Neural progenitor cell (in vitro differentiated cells): ENCODE data around the gene RAB6A. TPM values are rescaled to one million over a fixed set of nuclear protein-coding genes. Genes with fewer than 3 reads are reported as not detected.
A peak's percentile ranks its signal among the peaks of the same experiment; 100 is the strongest.

Experiments used
- DNase-seq: peaks from one replicate; pipeline ENCODE4 v3.0.0-alpha.2; 2016; ENCODE audit warnings: low spot score
- H2AFZ ChIP-seq: fragments of 200-600 bp; sonication (generic); replicated peaks from 2 replicates; pipeline ENCODE4 v1.6.1; 2016; ENCODE audit warnings: antibody characterized with exemption
- H3F3A ChIP-seq: fragments of 200-600 bp; sonication (generic); 2 replicates; pipeline ENCODE4 v1.6.1; 2016; ENCODE audit warnings: antibody characterized with exemption, low read depth
- H3K27ac ChIP-seq: fragments of 200-600 bp; sonication (generic); 2 replicates; pipeline ENCODE4 v1.5.1; 2016; ENCODE audit warnings: mild to moderate bottlenecking
- H3K27me3 ChIP-seq: fragments of 200-600 bp; sonication (generic); 2 replicates; pipeline ENCODE4 v1.6.1; 2016; ENCODE audit warnings: mild to moderate bottlenecking, moderate library complexity
- H3K36me3 ChIP-seq: fragments of 200-600 bp; sonication (generic); 2 replicates; pipeline ENCODE4 v1.5.1; 2016
- H3K4me1 ChIP-seq: fragments of 200-600 bp; sonication (generic); 2 replicates; pipeline ENCODE4 v1.6.1; 2016; ENCODE audit warnings: mixed run types
- H3K4me2 ChIP-seq: fragments of 200-600 bp; sonication (generic); 2 replicates; pipeline ENCODE4 v1.6.1; 2016
- H3K4me3 ChIP-seq: fragments of 200-600 bp; sonication (generic); 2 replicates; pipeline ENCODE4 v1.5.1; 2016
- H3K79me2 ChIP-seq: fragments of 200-600 bp; sonication (generic); 2 replicates; pipeline ENCODE4 v1.6.1; 2016; ENCODE audit warnings: low read depth
- H3K9ac ChIP-seq: fragments of 200-600 bp; sonication (generic); 2 replicates; pipeline ENCODE4 v1.6.1; 2016
- H3K9me3 ChIP-seq: fragments of 200-600 bp; sonication (generic); 2 replicates; pipeline ENCODE4 v1.5.1; 2016; ENCODE audit warnings: low read depth
- H4K20me1 ChIP-seq: fragments of 200-600 bp; sonication (generic); 2 replicates; pipeline ENCODE4 v1.6.1; 2016; ENCODE audit warnings: low read depth
- H3K27ac Mint-ChIP-seq: 3 replicates; pipeline ENCODE4 v1.8.0; 2021; ENCODE audit warnings: mixed read lengths
- H3K27me3 Mint-ChIP-seq: 2 replicates; pipeline ENCODE4 v1.8.0; 2022; ENCODE audit warnings: low read depth, mild to moderate bottlenecking, inconsistent platforms, moderate library complexity, mixed read lengths; ENCODE audit not compliant: insufficient read depth
- H3K36me3 Mint-ChIP-seq: 3 replicates; pipeline ENCODE4 v1.8.0; 2021; ENCODE audit warnings: mixed read lengths
- H3K4me1 Mint-ChIP-seq: 3 replicates; pipeline ENCODE4 v1.8.0; 2021; ENCODE audit warnings: mixed read lengths
- H3K4me3 Mint-ChIP-seq: 3 replicates; pipeline ENCODE4 v1.8.0; 2021; ENCODE audit warnings: mild to moderate bottlenecking, moderate library complexity, mixed read lengths
- H3K9me3 Mint-ChIP-seq: 3 replicates; pipeline ENCODE4 v1.8.0; 2020; ENCODE audit warnings: mixed read lengths
- EZH2 ChIP-seq: fragments of 200-600 bp; sonication (generic); IDR thresholded peaks from 2 replicates; pipeline ENCODE4 v1.6.1; 2017; ENCODE audit warnings: antibody characterized with exemption, mild to moderate bottlenecking, moderate library complexity
- EZH2phosphoT487 ChIP-seq: fragments of 200-600 bp; sonication (generic); IDR thresholded peaks from 2 replicates; pipeline ENCODE4 v1.6.1; 2017; ENCODE audit warnings: antibody characterized with exemption
- total RNA-seq: library from RNA; depleted of rRNA; stranded (reverse); fragments of >200 nt; gene quantifications from 2 replicates; pipeline ENCODE4 v1.2.3, GENCODE V29; 2015; ENCODE audit warnings: low replicate concordance
- TF ChIP-seq, protein P1 (sequence below): fragments of 200-600 bp; sonication (generic); IDR thresholded peaks from 2 replicates; pipeline ENCODE4 v1.5.1; 2017; ENCODE audit warnings: antibody characterized with exemption, mild to moderate bottlenecking

The RAB6A gene
- total RNA-seq, 1 donor from 2014 or later: 54.7 TPM

DNA sequence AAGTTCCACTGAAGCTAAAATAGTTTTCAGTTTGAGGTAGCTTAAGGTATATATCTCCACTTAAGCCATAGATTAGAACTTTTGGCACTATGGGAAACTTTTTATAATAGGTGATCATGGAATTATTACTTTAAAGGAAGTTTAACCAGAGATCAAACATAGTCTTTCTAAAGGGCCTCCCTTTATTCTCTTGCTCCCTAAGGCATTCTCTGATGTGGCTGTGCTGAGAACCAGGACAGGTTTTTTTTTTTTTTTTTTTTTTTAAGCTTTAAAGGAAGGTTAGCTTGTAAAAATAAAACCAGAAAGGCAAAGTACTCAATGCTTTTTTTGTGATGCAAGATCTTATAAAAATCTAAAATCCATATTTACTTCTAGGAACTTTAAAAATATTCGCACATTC, 23.9 kb upstream of the RAB6A start:
- peaks cover 38% of the 10 kb centered on the region for H3F3A ChIP-seq
- H3K27ac ChIP-seq: no peak overlapping the region
- no peak overlapping the region for H3K4me3 ChIP-seq
- TF ChIP-seq, protein P1, sequence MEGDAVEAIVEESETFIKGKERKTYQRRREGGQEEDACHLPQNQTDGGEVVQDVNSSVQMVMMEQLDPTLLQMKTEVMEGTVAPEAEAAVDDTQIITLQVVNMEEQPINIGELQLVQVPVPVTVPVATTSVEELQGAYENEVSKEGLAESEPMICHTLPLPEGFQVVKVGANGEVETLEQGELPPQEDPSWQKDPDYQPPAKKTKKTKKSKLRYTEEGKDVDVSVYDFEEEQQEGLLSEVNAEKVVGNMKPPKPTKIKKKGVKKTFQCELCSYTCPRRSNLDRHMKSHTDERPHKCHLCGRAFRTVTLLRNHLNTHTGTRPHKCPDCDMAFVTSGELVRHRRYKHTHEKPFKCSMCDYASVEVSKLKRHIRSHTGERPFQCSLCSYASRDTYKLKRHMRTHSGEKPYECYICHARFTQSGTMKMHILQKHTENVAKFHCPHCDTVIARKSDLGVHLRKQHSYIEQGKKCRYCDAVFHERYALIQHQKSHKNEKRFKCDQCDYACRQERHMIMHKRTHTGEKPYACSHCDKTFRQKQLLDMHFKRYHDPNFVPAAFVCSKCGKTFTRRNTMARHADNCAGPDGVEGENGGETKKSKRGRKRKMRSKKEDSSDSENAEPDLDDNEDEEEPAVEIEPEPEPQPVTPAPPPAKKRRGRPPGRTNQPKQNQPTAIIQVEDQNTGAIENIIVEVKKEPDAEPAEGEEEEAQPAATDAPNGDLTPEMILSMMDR: no peak
- TF ChIP-seq EZH2: no peak
- no peak for TF ChIP-seq EZH2phosphoT487
- H3K36me3 ChIP-seq: no peaks in the 10 kb centered on the region
- H3K4me2 ChIP-seq: no peak overlapping the region
- no peak overlapping the region for H3K9ac ChIP-seq
- Mint-ChIP-seq H3K4me1 (peaks cover 11% of the 10 kb centered on the region), H3K36me3 (no peaks in the 10 kb centered on the region), H3K27me3 (peaks cover 5% of the 10 kb centered on the region), H3K9me3 (no peaks in the 10 kb centered on the region), H3K27ac (no peak overlapping the region), H3K4me3 (no peak overlapping the region)
- H3K79me2 ChIP-seq: peaks cover 7% of the 10 kb centered on the region
- peaks cover 6% of the 10 kb centered on the region for H3K4me1 ChIP-seq
- no peaks in the 10 kb centered on the region for H3K9me3 ChIP-seq
- H4K20me1 ChIP-seq: no peaks in the 10 kb centered on the region
- no peak overlapping the region for H2AFZ ChIP-seq
- DNase-seq: no peak
- H3K27me3 ChIP-seq: no peaks in the 10 kb centered on the region

DNA sequence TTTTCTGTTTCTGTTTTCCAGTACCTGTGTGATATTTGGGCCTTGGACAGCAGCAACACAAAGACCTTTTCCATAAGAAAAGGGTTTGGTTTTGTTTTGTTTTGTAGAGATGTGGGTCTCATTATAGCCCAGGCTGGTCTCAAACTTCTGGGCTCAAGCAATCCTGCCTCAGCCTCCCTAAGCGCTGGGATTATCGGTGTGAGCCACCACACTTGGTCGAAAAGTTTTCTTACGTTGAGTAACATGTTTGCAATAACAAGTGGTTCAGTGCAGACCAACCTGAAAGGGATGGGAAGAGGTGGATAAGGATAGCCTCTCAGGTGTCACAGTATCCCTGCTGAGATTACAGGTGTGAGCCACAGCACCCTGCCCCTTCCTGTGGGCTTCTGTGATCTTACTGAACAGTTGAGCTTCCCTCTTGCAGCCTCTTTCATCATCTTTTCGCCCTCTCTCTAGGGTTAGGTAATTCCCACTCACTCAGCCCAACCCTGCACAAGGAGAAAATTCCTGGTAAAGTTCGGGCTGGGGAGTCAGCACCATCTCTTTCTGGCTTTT, 23.3 kb upstream of the RAB6A start:
- Histone ChIP-seq H3K27me3 (no peaks in the 10 kb centered on the region), H2AFZ (no peak overlapping the region), H3K79me2 (peaks cover 7% of the 10 kb centered on the region), H3K9me3 (no peaks in the 10 kb centered on the region), H3K36me3 (no peaks in the 10 kb centered on the region), H3K27ac (no peak overlapping the region), H3F3A (peaks cover 38% of the 10 kb centered on the region), H3K4me3 (no peak overlapping the region), H3K4me2 (no peak overlapping the region), H3K4me1 (peaks cover 6% of the 10 kb centered on the region), H3K9ac (no peak overlapping the region), H4K20me1 (no peaks in the 10 kb centered on the region)
- peaks cover 7% of the 10 kb centered on the region for H3K27me3 Mint-ChIP-seq
- no peak for DNase-seq
- TF ChIP-seq, protein P1: no peak
- TF ChIP-seq EZH2: no peak
- no peaks in the 10 kb centered on the region for H3K9me3 Mint-ChIP-seq
- H3K4me1 Mint-ChIP-seq: peaks cover 8% of the 10 kb centered on the region
- no peak overlapping the region for H3K4me3 Mint-ChIP-seq
- no peaks in the 10 kb centered on the region for H3K36me3 Mint-ChIP-seq
- H3K27ac Mint-ChIP-seq: no peak overlapping the region

DNA sequence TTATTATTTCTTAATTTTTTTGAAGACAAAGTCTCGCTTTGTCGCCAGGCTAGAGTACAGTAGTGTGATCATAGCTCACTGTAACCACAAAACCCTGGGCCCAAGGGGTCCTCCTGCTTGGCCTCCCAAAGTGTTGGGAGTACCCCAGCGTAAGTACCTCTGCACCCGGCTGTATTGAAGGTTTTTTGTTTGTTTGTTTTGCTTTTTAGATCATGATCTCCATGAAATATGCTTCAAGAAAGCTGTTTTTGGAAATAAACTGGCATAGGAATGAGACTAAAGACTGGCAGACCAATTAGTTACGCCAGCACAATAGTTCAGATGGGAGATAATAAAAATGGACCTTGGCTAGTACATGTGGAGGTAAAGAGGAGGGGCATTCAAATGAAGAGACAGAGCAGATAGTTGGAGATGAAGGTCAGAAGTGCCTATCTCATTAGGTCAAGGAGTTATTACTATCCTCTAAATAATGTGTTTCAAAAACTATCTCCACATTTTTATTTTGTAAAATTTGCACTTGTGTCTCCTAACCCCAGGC, 22.7 kb upstream of the RAB6A start:
- no peak overlapping the region for H3K4me3 Mint-ChIP-seq
- H2AFZ ChIP-seq: no peak overlapping the region
- H3K4me3 ChIP-seq: no peak overlapping the region
- no peak overlapping the region for H3K27ac ChIP-seq
- no peaks in the 10 kb centered on the region for H3K9me3 Mint-ChIP-seq
- DNase-seq: no peak
- H3K36me3 ChIP-seq: no peaks in the 10 kb centered on the region
- H3K4me2 ChIP-seq: no peak overlapping the region
- H3K9ac ChIP-seq: no peak overlapping the region
- H3K4me1 ChIP-seq: peaks cover 6% of the 10 kb centered on the region
- H3K36me3 Mint-ChIP-seq: no peaks in the 10 kb centered on the region
- peaks cover 32% of the 10 kb centered on the region for H3F3A ChIP-seq
- peaks cover 7% of the 10 kb centered on the region for H3K79me2 ChIP-seq
- H3K27me3 ChIP-seq: no peaks in the 10 kb centered on the region
- peaks cover 6% of the 10 kb centered on the region for H3K4me1 Mint-ChIP-seq
- H3K27me3 Mint-ChIP-seq: peaks cover 10% of the 10 kb centered on the region
- TF ChIP-seq EZH2phosphoT487 (no peak), EZH2 (no peak)
- TF ChIP-seq, protein P1: no peak
- no peaks in the 10 kb centered on the region for H3K9me3 ChIP-seq
- H3K27ac Mint-ChIP-seq: peak overlapping the region; percentile 5
- H4K20me1 ChIP-seq: no peaks in the 10 kb centered on the region
